GM12878 (cell line): ENCODE data around the gene SPINK13. TPM values are rescaled to one million over a fixed set of nuclear protein-coding genes. Genes with fewer than 3 reads are reported as not detected.

Experiments used
- ATAC-seq: fragments of 200-7000 bp; cut with Tn5 transposase; 3 replicates; pipeline ENCODE4 v1.9.1; 2020; ENCODE audit warnings: mild to moderate bottlenecking, moderate library complexity
- BruUV-seq: library from RNA; stranded (reverse); fragments of 400-500 nt; replicated peaks from 2 replicates; lab custom pipeline; 2021; lab: Mats Ljungman, UMichigan
- CTCF ChIA-PET: fragments of 300-600 bp; sonication (Branson Sonifier 250); formaldehyde crosslinking; extraction: SDS; loops from one replicate; lab custom pipeline; 2021; ENCODE audit warnings: inconsistent platforms; lab: Yijun Ruan, JAX
- POLR2A ChIA-PET: fragments of 350-600 bp; formaldehyde crosslinking; extraction: SDS; loops from one replicate; lab custom pipeline; 2021; ENCODE audit warnings: inconsistent platforms; lab: Charles Lee
- RAD21 ChIA-PET: fragments of 300-600 bp; sonication (Branson Sonifier 250); formaldehyde crosslinking; loops from one replicate; lab custom pipeline; 2023; ENCODE audit warnings: antibody characterized with exemption; ENCODE audit not compliant: unreplicated experiment; lab: Charles Lee
- SMC1A ChIA-PET: fragments of 300-600 bp; sonication (Branson Sonifier 250); formaldehyde crosslinking; loops from one replicate; lab custom pipeline; 2023; ENCODE audit not compliant: unreplicated experiment, uncharacterized antibody; lab: Charles Lee
- DNase-seq: peaks from one replicate; pipeline ENCODE4 v3.0.0-alpha.2; 2011; ENCODE audit warnings: low read depth, low spot score
- FAIRE-seq: peaks from 3 replicates; lab custom pipeline; 2011; peaks lifted over from hg19 to GRCh38; lab: Jason Lieb, UNC
- H2AFZ ChIP-seq: 2 replicates; pipeline ENCODE4 v1.6.0; 2011; ENCODE audit warnings: low read depth, low read length, control low read depth; ENCODE audit not compliant: control insufficient read depth
- H3K27ac ChIP-seq: 2 replicates; pipeline ENCODE4 v1.5.1; 2011; ENCODE audit warnings: control low read depth; ENCODE audit not compliant: control insufficient read depth, insufficient read depth
- H3K27me3 ChIP-seq, 2 experiments: replicated peaks in 1 of 2; 2 replicates each; pipeline versions ENCODE4 v1.6.0 to v1.6.1; 2011; ENCODE audit warnings: low read length in 1 of 2; ENCODE audit not compliant: control insufficient read depth in 2 of 2, insufficient read depth in 2 of 2
- H3K36me3 ChIP-seq, 2 experiments: 2 replicates each; pipeline ENCODE4 v1.5.1; 2011; ENCODE audit warnings: low read length in 1 of 2; ENCODE audit not compliant: control insufficient read depth in 2 of 2, insufficient read depth in 2 of 2
- H3K4me1 ChIP-seq: 2 replicates; pipeline ENCODE4 v1.6.1; 2011; ENCODE audit warnings: mild to moderate bottlenecking, low read length, moderate library complexity, mixed read lengths; ENCODE audit not compliant: control insufficient read depth, insufficient read depth
- H3K4me2 ChIP-seq: 2 replicates; pipeline ENCODE4 v1.6.0; 2011; ENCODE audit warnings: control low read depth; ENCODE audit not compliant: control insufficient read depth, insufficient read depth
- H3K4me3 ChIP-seq: fragments of 200-600 bp; sonication (generic); 2 replicates; pipeline ENCODE4 v1.5.1; 2016
- H3K79me2 ChIP-seq: 2 replicates; pipeline ENCODE4 v1.6.0; 2011; ENCODE audit warnings: low read length; ENCODE audit not compliant: control insufficient read depth, insufficient read depth
- H3K9ac ChIP-seq: 2 replicates; pipeline ENCODE4 v1.8.0; 2011; ENCODE audit warnings: low read length, control low read depth, mixed read lengths; ENCODE audit not compliant: control insufficient read depth, insufficient read depth
- H3K9me3 ChIP-seq: replicated peaks from 3 replicates; pipeline ENCODE4 v1.5.1; 2011; ENCODE audit warnings: mild to moderate bottlenecking, low read length; ENCODE audit not compliant: control insufficient read depth, insufficient read depth
- H4K20me1 ChIP-seq: 2 replicates; pipeline ENCODE4 v1.6.0; 2011; ENCODE audit not compliant: control insufficient read depth, insufficient read depth
- CUX1 ChIP-seq: IDR thresholded peaks from 2 replicates; pipeline ENCODE4 v1.6.1; 2012; ENCODE audit warnings: improper control_type of control experiment, low read depth, low read length; ENCODE audit not compliant: insufficient replicate concordance
- E2F8 ChIP-seq: fragments of 450-650 bp; IDR thresholded peaks from 2 replicates; pipeline ENCODE4 v1.6.1; 2018; ENCODE audit warnings: mild to moderate bottlenecking, low read depth, moderate library complexity; ENCODE audit not compliant: partially characterized antibody
- ELK1 ChIP-seq: IDR thresholded peaks from 2 replicates; pipeline ENCODE4 v1.6.1; 2012; ENCODE audit warnings: low read depth, low read length, improper control_type of control experiment
- ETV6 ChIP-seq, 2 experiments: fragments of 450-650 bp in 1 of 2; IDR thresholded peaks in 1 of 2; conservative IDR thresholded peaks in 1 of 2; 2 replicates each; pipeline ENCODE4 v1.6.1; 2014; ENCODE audit warnings: antibody characterized with exemption in 1 of 2, borderline replicate concordance in 1 of 2, low read depth in 1 of 2, mild to moderate bottlenecking in 1 of 2, moderate library complexity in 1 of 2
- GATAD2B ChIP-seq: fragments of 450-650 bp; conservative IDR thresholded peaks from 2 replicates; pipeline ENCODE4 v1.6.1; 2017; ENCODE audit warnings: low read depth, mild to moderate bottlenecking, moderate library complexity
- KAT2A ChIP-seq: conservative IDR thresholded peaks from 2 replicates; pipeline ENCODE4 v1.6.1; 2011; ENCODE audit warnings: low read depth, low read length; ENCODE audit not compliant: control insufficient read depth
- MLLT1 ChIP-seq: fragments of 450-650 bp; IDR thresholded peaks from 2 replicates; pipeline ENCODE4 v1.6.1; 2016; ENCODE audit warnings: mild to moderate bottlenecking
- NR2C1 ChIP-seq: fragments of 450-650 bp; IDR thresholded peaks from 2 replicates; pipeline ENCODE4 v1.6.1; 2017; ENCODE audit warnings: antibody characterized with exemption, mild to moderate bottlenecking, moderate library complexity
- PBX3 ChIP-seq: IDR thresholded peaks from 2 replicates; pipeline ENCODE4 v1.6.1; 2011; ENCODE audit warnings: mild to moderate bottlenecking, low read depth, low read length, moderate library complexity; ENCODE audit not compliant: insufficient replicate concordance
- SMARCA5 ChIP-seq: fragments of 450-650 bp; IDR thresholded peaks from 2 replicates; pipeline ENCODE4 v1.6.1; 2017; ENCODE audit warnings: mild to moderate bottlenecking
- TBL1XR1 ChIP-seq: IDR thresholded peaks from 2 replicates; pipeline ENCODE4 v1.6.1; 2012; ENCODE audit warnings: low read depth, low read length, improper control_type of control experiment
- WGBS: methylation state at CpG from one replicate; pipeline ENCODE4 v1.1.6; 2016; ENCODE audit warnings: low lambda C conversion rate; ENCODE audit not compliant: insufficient replicate concordance, insufficient coverage; ENCODE audit errors: missing lambda C conversion rate; 5-methylcytosine and 5-hydroxymethylcytosine counted together
- in situ Hi-C: fragments of 300-500 bp; cut with MboI; formaldehyde crosslinking; loops from 9 replicates; pipeline ENCODE4 v1.14.3; 2018; ENCODE audit warnings: mixed read lengths
- intact Hi-C: fragments of 100-400 bp; cut with micrococcal nuclease; formaldehyde crosslinking; loops from one replicate; pipeline ENCODE4 v1.14.2; 2022; ENCODE audit not compliant: unreplicated experiment
- polyA plus RNA-seq, 11 experiments: library from polyadenylated mRNA; depleted of rRNA in 4 of 11; unstranded in 6 of 11; stranded (reverse) in 5 of 11; fragments of >200 nt; fragmentation: Nextera tagmentation in 4 of 11; fragmentation: Illumina TruSeq in 1 of 11; extraction: Ambion mirVana in 4 of 11; extraction: Trizol in 1 of 11; gene quantifications; 1 replicate in 1 of 11; 2 replicates in 10 of 11; pipeline versions ENCODE4 v1.2.1 to v1.2.3, GENCODE V29; 2011 to 2016; ENCODE audit warnings: inconsistent platforms in 2 of 11, missing spikeins in 2 of 11, low read depth in 1 of 11
- total RNA-seq, 4 experiments: library from RNA; depleted of rRNA in 3 of 4; stranded (reverse); fragments of >200 nt in 3 of 4; fragmentation: Illumina TruSeq in 1 of 4; extraction: Trizol in 1 of 4; gene quantifications; 2 replicates each; pipeline versions ENCODE4 v1.2.1 to v1.2.3, GENCODE V29; 2013 to 2021

The SPINK13 gene
- total and polyA plus RNA-seq, 10 of the 15 experiments (the other 5 are each of a cell fraction or from before 2014, with no cell fraction given): 0.15 to 0.16 TPM; not detected in 8

- no TSS peak for BruUV-seq
- no peaks in the 10 kb centered on the region for H3K4me1 ChIP-seq
- no peak for ATAC-seq
- DNase-seq: no peak
- H3K9me3 ChIP-seq: no peaks in the 10 kb centered on the region
- no peak overlapping the region for H3K27ac ChIP-seq
- RAD21 ChIA-PET: no interaction called here
- SMC1A ChIA-PET: no interaction called here
- no peaks in the 10 kb centered on the region for H4K20me1 ChIP-seq
- H3K4me2 ChIP-seq: no peak overlapping the region
- no peaks in the 10 kb centered on the region for H3K27me3 ChIP-seq
- no peaks in the 10 kb centered on the region for H3K36me3 ChIP-seq
- H3K9ac ChIP-seq: no peak overlapping the region
- WGBS: 19% methylated on average over 2 of the region's 2 CpGs
- H2AFZ ChIP-seq: no peak overlapping the region
- intact Hi-C loops (no loop called here), in situ Hi-C loops (no loop called here)
- H3K79me2 ChIP-seq: no peaks in the 10 kb centered on the region
- H3K4me3 ChIP-seq: no peak overlapping the region
- CTCF ChIA-PET: no interaction called here
- no peak for FAIRE-seq
- POLR2A ChIA-PET: no interaction called here
- no peak for TF ChIP-seq MLLT1
- no peak for TF ChIP-seq SMARCA5
- TF ChIP-seq ELK1: no peak
- TF ChIP-seq GATAD2B: no peak
- TF ChIP-seq NR2C1: no peak
- no peak for TF ChIP-seq PBX3
- TF ChIP-seq TBL1XR1: no peak
- no peak for TF ChIP-seq CUX1
- no peak for TF ChIP-seq KAT2A
- TF ChIP-seq ETV6 (conservative IDR thresholded peaks at IDR 0.05 in 1 of 2, IDR thresholded peaks at IDR 0.05 in 1 of 2; ENCODE audit: borderline replicate concordance in 1 of 2, low read depth in 1 of 2): no peak
- no peak for TF ChIP-seq E2F8
Measured at GRCh38 chr5:148224117-148224742, 44.4 kb upstream of the SPINK13 start.
